ENCODE measurements around the gene DRD1. TPM values are rescaled to one million over a fixed set of nuclear protein-coding genes. Genes with fewer than 3 reads are reported as not detected.

The DRD1 gene
- total RNA-seq, 4 donors from 2014 or later = 0.06 to 0.19 TPM; not detected in 2

DNA sequence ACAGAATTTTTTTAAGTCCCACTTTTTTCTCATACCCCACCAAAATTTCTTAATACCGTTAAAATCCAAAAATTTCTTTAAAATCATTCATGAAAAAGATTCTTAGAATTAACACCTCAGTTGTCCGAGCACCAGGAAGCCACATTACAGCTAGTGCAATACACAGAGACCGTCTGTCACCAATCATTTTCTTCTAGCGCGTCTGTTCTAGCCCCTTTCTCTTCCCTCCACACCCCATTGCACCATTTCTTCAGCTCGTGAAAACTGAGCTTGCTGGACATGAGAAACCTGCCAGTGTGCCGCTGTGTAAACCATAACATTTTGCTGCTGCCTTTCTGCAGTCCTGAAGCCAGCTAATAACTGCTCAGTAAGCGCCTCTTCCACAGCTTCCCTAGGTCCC, 39.4 kb upstream of the DRD1 start:
- intact Hi-C loops (cut with DNase I) = no loop called here
- H3K4me1 ChIP-seq = peaks cover 5 to 30% (median 17%) of the 10 kb centered on the region in 3 donors
- no peak overlapping the region for H3K4me3 ChIP-seq
- no peak for TF ChIP-seq POLR2A (IDR thresholded peaks at IDR 0.05)
- TF ChIP-seq, protein P1, sequence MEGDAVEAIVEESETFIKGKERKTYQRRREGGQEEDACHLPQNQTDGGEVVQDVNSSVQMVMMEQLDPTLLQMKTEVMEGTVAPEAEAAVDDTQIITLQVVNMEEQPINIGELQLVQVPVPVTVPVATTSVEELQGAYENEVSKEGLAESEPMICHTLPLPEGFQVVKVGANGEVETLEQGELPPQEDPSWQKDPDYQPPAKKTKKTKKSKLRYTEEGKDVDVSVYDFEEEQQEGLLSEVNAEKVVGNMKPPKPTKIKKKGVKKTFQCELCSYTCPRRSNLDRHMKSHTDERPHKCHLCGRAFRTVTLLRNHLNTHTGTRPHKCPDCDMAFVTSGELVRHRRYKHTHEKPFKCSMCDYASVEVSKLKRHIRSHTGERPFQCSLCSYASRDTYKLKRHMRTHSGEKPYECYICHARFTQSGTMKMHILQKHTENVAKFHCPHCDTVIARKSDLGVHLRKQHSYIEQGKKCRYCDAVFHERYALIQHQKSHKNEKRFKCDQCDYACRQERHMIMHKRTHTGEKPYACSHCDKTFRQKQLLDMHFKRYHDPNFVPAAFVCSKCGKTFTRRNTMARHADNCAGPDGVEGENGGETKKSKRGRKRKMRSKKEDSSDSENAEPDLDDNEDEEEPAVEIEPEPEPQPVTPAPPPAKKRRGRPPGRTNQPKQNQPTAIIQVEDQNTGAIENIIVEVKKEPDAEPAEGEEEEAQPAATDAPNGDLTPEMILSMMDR (IDR thresholded peaks at IDR 0.05) = no peak
- WGBS, 2 donors = 87 to 91% methylated on average over 7 to 8 of the region's 8 CpGs
- H3K36me3 ChIP-seq = peaks cover 0 to 61% (median 9%) of the 10 kb centered on the region in 3 donors
- no peak for DNase-seq
- H3K27me3 ChIP-seq = no peaks in the 10 kb centered on the region
- no peaks in the 10 kb centered on the region for H3K9me3 ChIP-seq
- H3K27ac ChIP-seq = no peak overlapping the region

DNA sequence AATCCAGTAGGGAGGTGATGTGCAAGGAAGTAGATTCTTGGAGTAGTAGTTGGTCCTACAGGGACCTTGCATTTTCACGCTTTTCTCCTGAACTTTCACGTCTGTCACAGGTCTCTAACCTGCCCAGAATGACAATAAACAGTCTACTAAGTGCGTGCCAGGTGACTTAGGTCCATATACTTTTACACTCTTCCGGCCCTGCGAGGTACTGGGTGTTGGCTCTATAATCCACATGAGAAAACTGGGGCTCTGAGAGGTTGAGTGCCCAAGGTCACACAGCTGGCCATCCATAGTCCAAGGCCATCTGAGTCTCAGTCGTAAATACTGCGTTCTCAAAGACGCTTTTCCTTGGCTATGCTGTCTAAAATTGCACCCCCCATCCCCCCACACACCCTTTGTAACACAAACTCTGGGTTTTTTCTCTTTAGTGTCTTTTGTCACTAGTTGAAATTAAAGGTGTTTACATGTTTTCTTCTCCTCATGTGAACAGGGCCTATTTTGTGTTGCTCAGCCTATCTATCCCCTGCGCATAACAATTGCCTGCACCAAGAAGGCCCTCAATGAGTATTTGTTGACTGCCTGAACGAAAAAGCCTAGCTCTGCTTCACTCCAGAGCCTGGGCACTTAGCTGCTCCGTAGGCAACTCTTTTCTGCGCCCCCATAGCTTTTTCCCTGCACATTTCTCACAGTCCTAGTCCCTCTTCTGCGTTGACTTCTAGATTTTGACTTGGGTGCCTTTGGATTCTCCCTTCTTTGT, 35.3 kb upstream of the DRD1 start:
- DNase-seq = no peak
- Histone ChIP-seq H3K36me3 (peaks cover 0 to 23% (median 7%) of the 10 kb centered on the region in 3 donors), H3K4me3 (peak overlapping the region; percentile 57 to 100 (median 92)), H3K27me3 (no peaks in the 10 kb centered on the region), H3K27ac (peak overlapping the region; percentile 72 to 94 (median 87)), H3K4me1 (peaks cover 10 to 62% (median 27%) of the 10 kb centered on the region in 3 donors), H3K9me3 (no peaks in the 10 kb centered on the region)
- no peak for TF ChIP-seq POLR2A (IDR thresholded peaks at IDR 0.05)
- TF ChIP-seq, protein P1 (IDR thresholded peaks at IDR 0.05) = no peak
- WGBS, 2 donors = 30 to 32% methylated on average over 11 to 13 of the region's 13 CpGs
- intact Hi-C loops (cut with DNase I) = no loop called here

DNA sequence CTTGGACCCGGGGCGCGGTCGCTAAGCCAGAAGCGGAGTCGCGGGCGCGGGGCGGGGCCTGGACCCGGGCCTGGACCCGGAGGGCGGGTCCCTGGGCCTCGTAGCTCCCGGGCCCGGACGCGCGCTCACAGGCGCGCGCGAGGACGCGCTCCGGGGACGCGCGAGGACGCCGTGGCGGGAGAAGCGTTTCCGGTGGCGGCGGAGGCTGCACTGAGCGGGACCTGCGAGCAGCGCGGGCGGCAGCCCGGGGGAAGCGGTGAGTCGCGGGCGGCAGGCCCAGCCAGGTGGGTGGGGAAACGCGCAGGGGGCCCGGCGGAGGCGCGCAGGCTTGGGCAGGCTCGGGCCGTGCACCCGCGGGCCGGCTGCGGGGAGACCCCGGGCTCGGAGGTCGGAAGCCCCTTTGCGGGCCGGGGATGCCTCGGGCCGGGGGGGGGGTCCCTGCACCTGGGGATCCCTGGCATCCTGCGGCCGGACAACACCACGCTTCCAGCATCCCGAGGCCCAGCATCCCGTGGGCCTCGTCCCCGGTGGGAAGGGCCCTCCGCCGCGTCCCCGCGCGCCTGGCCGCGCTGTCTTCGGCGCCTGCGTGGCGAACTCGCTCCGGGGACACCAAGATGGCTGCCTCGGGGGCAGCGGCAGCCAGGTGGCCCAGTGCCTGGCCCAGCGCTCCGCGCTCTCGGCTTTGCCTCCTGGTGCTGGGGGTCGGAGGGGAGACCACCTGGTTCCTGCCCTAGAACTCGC, 34.6 kb upstream of the DRD1 start, which contains the start of gene SFXN1:
SFXN1 (plus strand) TSS at position 177 of the 741 bp plus-strand sequence. CDS start 13,544 bp downstream, outside the sequence.
- Histone ChIP-seq H3K36me3 (peaks cover 0 to 16% (median 0%) of the 10 kb centered on the region in 3 donors), H3K4me1 (peaks cover 10 to 62% (median 27%) of the 10 kb centered on the region in 3 donors), H3K4me3 (peak within 1 kb of the TSS; percentile 57 to 100 (median 92)), H3K9me3 (no peaks in the 10 kb centered on the region), H3K27ac (peak within 1 kb of the TSS; percentile 72 to 94 (median 87)), H3K27me3 (no peaks in the 10 kb centered on the region)
- TF ChIP-seq POLR2A (IDR thresholded peaks at IDR 0.05) = peak in 2 of 4 donors; percentile 41 to 82
- TF ChIP-seq, protein P1 (IDR thresholded peaks at IDR 0.05) = no peak
- intact Hi-C loops (cut with DNase I) = no loop called here
- no peak for DNase-seq
- 0% methylated on average over 11 of the region's 94 CpGs; no CpG with 5 or more reads in 1 of the 2 donors for WGBS, 2 donors

DNA sequence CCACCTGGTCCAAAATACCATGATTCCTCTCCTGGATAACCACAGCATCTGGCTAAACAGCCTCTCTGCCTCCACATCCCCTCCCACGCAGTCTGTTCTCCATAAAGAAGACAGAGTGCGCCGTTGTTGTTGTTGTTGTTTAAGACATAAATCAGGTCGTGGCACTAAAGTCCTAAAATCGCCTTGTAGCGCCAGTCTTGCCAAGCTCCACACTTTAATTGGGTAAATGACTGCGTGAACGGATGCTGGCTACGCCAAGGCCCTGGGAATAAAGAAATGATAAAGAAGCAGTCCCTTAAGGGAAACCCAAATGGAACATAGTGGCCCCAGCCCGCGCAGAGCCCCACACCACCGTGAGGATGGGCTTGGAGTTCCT, 34.0 kb upstream of the DRD1 start:
- peak overlapping the region; percentile 57 to 100 (median 92) for H3K4me3 ChIP-seq
- H3K27ac ChIP-seq = peak overlapping the region; percentile 72 to 94 (median 87)
- H3K4me1 ChIP-seq = peaks cover 10 to 62% (median 27%) of the 10 kb centered on the region in 3 donors
- TF ChIP-seq POLR2A (IDR thresholded peaks at IDR 0.05) = no peak
- TF ChIP-seq, protein P1 (IDR thresholded peaks at IDR 0.05) = no peak
- H3K9me3 ChIP-seq = no peaks in the 10 kb centered on the region
- H3K36me3 ChIP-seq = peaks cover 0 to 11% (median 0%) of the 10 kb centered on the region in 3 donors
- no peak for DNase-seq
- H3K27me3 ChIP-seq = no peaks in the 10 kb centered on the region
- 0 to 3% methylated on average over 9 to 10 of the region's 12 CpGs for WGBS, 2 donors
- intact Hi-C loops (cut with DNase I) = no loop called here
